H1 (cell line): Measurements from ENCODE around the gene TMEM54. TPM values are rescaled to one million over a fixed set of nuclear protein-coding genes. Genes with fewer than 3 reads are reported as not detected.

ENCODE experiments used
- CTCF ChIA-PET: fragments of 300-600 bp; sonication (Branson Sonifier 250); formaldehyde crosslinking; loops from one replicate; lab custom pipeline; 2021; ENCODE audit not compliant: partially characterized antibody; lab: Charles Lee
- POLR2A ChIA-PET: fragments of 300-600 bp; sonication (Branson Sonifier 250); formaldehyde crosslinking; loops from one replicate; lab custom pipeline; 2021; ENCODE audit warnings: inconsistent platforms; ENCODE audit not compliant: partially characterized antibody; lab: Charles Lee
- DNase-seq, 2 experiments: peaks; one replicate each; pipeline versions ENCODE4 v3.0.0 to v3.0.0-alpha.2; 2010 to 2022; ENCODE audit warnings: low spot score in 2 of 2, low read depth in 1 of 2, mixed read lengths in 1 of 2
- FAIRE-seq: peaks from 2 replicates; lab custom pipeline; 2011; peaks lifted over from hg19 to GRCh38; lab: Jason Lieb, UNC
- H2AFZ ChIP-seq: 2 replicates; pipeline ENCODE4 v1.8.1; 2012; ENCODE audit warnings: low read length, inconsistent platforms
- H2AK5ac ChIP-seq: 2 replicates; pipeline ENCODE4 v1.6.1; 2013; ENCODE audit warnings: low read depth, low read length
- H2BK120ac ChIP-seq: replicated peaks from 2 replicates; pipeline ENCODE3; 2013; ENCODE audit warnings: low read depth, low read length, inconsistent platforms
- H2BK12ac ChIP-seq: 2 replicates; pipeline ENCODE4 v1.6.1; 2013; ENCODE audit warnings: low read depth, low read length
- H2BK15ac ChIP-seq: 2 replicates; pipeline ENCODE4 v1.6.1; 2013; ENCODE audit warnings: low read length
- H2BK20ac ChIP-seq: 2 replicates; pipeline ENCODE4 v1.6.1; 2013; ENCODE audit warnings: low read length
- H2BK5ac ChIP-seq: 2 replicates; pipeline ENCODE4 v1.6.1; 2013; ENCODE audit warnings: low read depth, low read length
- H3K14ac ChIP-seq: 2 replicates; pipeline ENCODE4 v1.6.1; 2013; ENCODE audit warnings: inconsistent platforms; ENCODE audit not compliant: insufficient read length
- H3K18ac ChIP-seq: 2 replicates; pipeline ENCODE4 v1.6.1; 2013; ENCODE audit warnings: low read length; ENCODE audit errors: extremely low read depth
- H3K23ac ChIP-seq: 2 replicates; pipeline ENCODE4 v1.6.1; 2013; ENCODE audit warnings: inconsistent platforms; ENCODE audit not compliant: insufficient read length
- H3K23me2 ChIP-seq: 2 replicates; pipeline ENCODE4 v1.6.1; 2013; ENCODE audit warnings: low read depth, low read length
- H3K27ac ChIP-seq: 2 replicates; pipeline ENCODE4 v1.6.1; 2011; ENCODE audit warnings: low read depth, low read length, inconsistent platforms
- H3K27me3 ChIP-seq, 4 experiments: replicated peaks in 1 of 4; 1 replicate in 1 of 4; 2 replicates in 3 of 4; pipeline versions ENCODE4 v1.6.1 to v1.8.1; 2011 to 2013; ENCODE audit warnings: low read length in 3 of 4, mild to moderate bottlenecking in 3 of 4, inconsistent platforms in 2 of 4, mixed read lengths in 2 of 4, moderate library complexity in 1 of 4; ENCODE audit not compliant: control insufficient read depth in 3 of 4, insufficient read depth in 3 of 4; ENCODE audit errors: extremely low read depth in 1 of 4
- H3K36me3 ChIP-seq, 4 experiments: 2 replicates each; pipeline versions ENCODE4 v1.6.1 to v1.8.1; 2011 to 2013; ENCODE audit warnings: mild to moderate bottlenecking in 4 of 4, low read length in 3 of 4, moderate library complexity in 2 of 4, control low read depth in 1 of 4, inconsistent platforms in 1 of 4; ENCODE audit not compliant: insufficient read depth in 4 of 4, control insufficient read depth in 2 of 4
- H3K4ac ChIP-seq: replicated peaks from 2 replicates; pipeline ENCODE3; 2013; ENCODE audit warnings: low read length, low read depth, mixed read lengths, inconsistent platforms; ENCODE audit not compliant: insufficient read length
- H3K4me1 ChIP-seq, 4 experiments: replicated peaks in 1 of 4; 1 replicate in 1 of 4; 2 replicates in 3 of 4; pipeline versions ENCODE4 v1.6.1 to v1.8.1; 2011 to 2013; ENCODE audit warnings: low read length in 3 of 4, inconsistent platforms in 2 of 4, mixed read lengths in 1 of 4; ENCODE audit not compliant: insufficient read depth in 4 of 4, control insufficient read depth in 3 of 4
- H3K4me2 ChIP-seq, 2 experiments: 2 replicates each; pipeline versions ENCODE4 v1.6.1 to v1.8.1; 2011 to 2013; ENCODE audit warnings: low read depth in 2 of 2, low read length in 2 of 2, control low read depth in 1 of 2, inconsistent platforms in 1 of 2, mild to moderate bottlenecking in 1 of 2; ENCODE audit not compliant: insufficient read depth in 1 of 2
- H3K4me3 ChIP-seq, 4 experiments: fragments of 200-600, 300-600 bp in 1 of 4; sonication (generic), shearing (Covaris generic), sonication (Bioruptor Twin) in 1 of 4; 2 replicates each; pipeline versions ENCODE4 v1.5.1 to v1.8.1; 2011 to 2016; ENCODE audit warnings: low read length in 4 of 4, low read depth in 3 of 4, control low read depth in 2 of 4, inconsistent platforms in 2 of 4, mild to moderate bottlenecking in 2 of 4, mixed read lengths in 1 of 4, moderate library complexity in 1 of 4; ENCODE audit not compliant: insufficient read depth in 2 of 4; ENCODE audit errors: extremely low read depth in 1 of 4
- H3K56ac ChIP-seq: replicated peaks from 2 replicates; pipeline ENCODE3; 2013; ENCODE audit warnings: low read depth, mild to moderate bottlenecking, mixed read lengths, low read length, inconsistent platforms; ENCODE audit not compliant: insufficient read length
- H3K79me1 ChIP-seq: 2 replicates; pipeline ENCODE4 v1.6.1; 2013; ENCODE audit warnings: low read depth, low read length, control low read depth
- H3K79me2 ChIP-seq, 2 experiments: 2 replicates each; pipeline versions ENCODE4 v1.6.1 to v1.8.1; 2012 to 2013; ENCODE audit warnings: low read length in 2 of 2, mild to moderate bottlenecking in 2 of 2, inconsistent platforms in 1 of 2; ENCODE audit not compliant: insufficient read depth in 2 of 2, control insufficient read depth in 1 of 2
- H3K9ac ChIP-seq, 4 experiments: replicated peaks in 1 of 4; 1 replicate in 1 of 4; 2 replicates in 3 of 4; pipeline versions ENCODE4 v1.6.1 to v1.8.1; 2011 to 2013; ENCODE audit warnings: low read depth in 3 of 4, low read length in 3 of 4, control low read depth in 2 of 4, mild to moderate bottlenecking in 2 of 4, moderate library complexity in 2 of 4, inconsistent platforms in 1 of 4; ENCODE audit errors: extremely low read depth in 1 of 4
- H3K9me3 ChIP-seq, 2 experiments: 2 replicates each; pipeline versions ENCODE4 v1.6.1 to v1.8.1; 2012 to 2013; ENCODE audit warnings: mild to moderate bottlenecking in 2 of 2, moderate library complexity in 2 of 2, control low read depth in 1 of 2, inconsistent platforms in 1 of 2, low read depth in 1 of 2, low read length in 1 of 2, mixed read lengths in 1 of 2; ENCODE audit not compliant: insufficient read depth in 2 of 2
- H4K20me1 ChIP-seq, 2 experiments: replicated peaks in 1 of 2; 2 replicates each; pipeline versions ENCODE3 to v1.8.1; 2011 to 2013; ENCODE audit warnings: inconsistent platforms in 2 of 2, low read length in 2 of 2, mild to moderate bottlenecking in 1 of 2; ENCODE audit not compliant: insufficient read depth in 2 of 2, control insufficient read depth in 1 of 2
- H4K5ac ChIP-seq: 2 replicates; pipeline ENCODE4 v1.6.1; 2013; ENCODE audit warnings: low read length, low read depth, mixed read lengths, inconsistent platforms; ENCODE audit not compliant: insufficient read length
- H4K8ac ChIP-seq: 2 replicates; pipeline ENCODE4 v1.8.0; 2013; ENCODE audit warnings: mild to moderate bottlenecking, moderate library complexity, low read length, inconsistent platforms; ENCODE audit not compliant: insufficient read depth; ENCODE audit errors: extremely low read depth
- H4K91ac ChIP-seq: replicated peaks from 2 replicates; pipeline ENCODE3; 2013; ENCODE audit warnings: low read length, mixed read lengths, inconsistent platforms; ENCODE audit not compliant: insufficient read length
- BACH1 ChIP-seq: IDR thresholded peaks from 2 replicates; pipeline ENCODE4 v1.6.1; 2012; ENCODE audit warnings: low read length, improper control_type of control experiment
- E2F6 ChIP-seq: IDR thresholded peaks from 2 replicates; pipeline ENCODE4 v1.6.1; 2012; ENCODE audit warnings: inconsistent platforms
- RNF2 ChIP-seq: fragments of 200-900, 300-1000 bp; sonication (generic); IDR thresholded peaks from 2 replicates; pipeline ENCODE4 v1.7.1; 2016; ENCODE audit warnings: borderline replicate concordance, low read depth, mild to moderate bottlenecking, antibody characterized with exemption, low read length; ENCODE audit not compliant: poor library complexity, severe bottlenecking; ENCODE audit errors: missing control alignments
- SIRT6 ChIP-seq: IDR thresholded peaks from one replicate; pipeline ENCODE4 v1.7.1; 2012; ENCODE audit warnings: low read length, inconsistent platforms
- WGBS, 2 experiments: shearing (Covaris generic) in 1 of 2; methylation state at CpG; one replicate each; pipeline versions ENCODE4 v1.1.6 to v1.1.7; 2013 to 2015; ENCODE audit warnings: low lambda C conversion rate in 2 of 2, mixed read lengths in 2 of 2, inconsistent platforms in 1 of 2, low coverage in 1 of 2, missing lambda C conversion rate in 1 of 2; ENCODE audit not compliant: insufficient replicate concordance in 2 of 2, insufficient coverage in 1 of 2, insufficient read length in 1 of 2; ENCODE audit errors: extremely low coverage in 1 of 2, missing lambda C conversion rate in 1 of 2; 5-methylcytosine and 5-hydroxymethylcytosine counted together
- polyA plus RNA-seq, 7 experiments: library from polyadenylated mRNA; depleted of rRNA in 3 of 7; stranded (reverse) in 5 of 7; unstranded in 2 of 7; fragments of >200 nt in 5 of 7; fragments of 200-250 nt in 2 of 7; gene quantifications; 1 replicate in 5 of 7; 2 replicates in 1 of 7; 4 replicates in 1 of 7; pipeline versions ENCODE4 v1.2.1 to v1.2.3, GENCODE V29; 2011 to 2013; ENCODE audit warnings: missing spikeins in 2 of 7, mixed read lengths in 2 of 7
- total RNA-seq: library from RNA; stranded (reverse); fragmentation: NEBNext Ultra II Directional; extraction: Animal tissue kit (Norgen Biotek cat#: 25700); gene quantifications from 2 replicates; pipeline ENCODE4 v1.2.1, GENCODE V29; 2021

The TMEM54 gene
- total and polyA plus RNA-seq, 2 of the 8 experiments (the other 6 are each of a cell fraction or from before 2014, with no cell fraction given): 9.5 to 58.7 TPM

DNA sequence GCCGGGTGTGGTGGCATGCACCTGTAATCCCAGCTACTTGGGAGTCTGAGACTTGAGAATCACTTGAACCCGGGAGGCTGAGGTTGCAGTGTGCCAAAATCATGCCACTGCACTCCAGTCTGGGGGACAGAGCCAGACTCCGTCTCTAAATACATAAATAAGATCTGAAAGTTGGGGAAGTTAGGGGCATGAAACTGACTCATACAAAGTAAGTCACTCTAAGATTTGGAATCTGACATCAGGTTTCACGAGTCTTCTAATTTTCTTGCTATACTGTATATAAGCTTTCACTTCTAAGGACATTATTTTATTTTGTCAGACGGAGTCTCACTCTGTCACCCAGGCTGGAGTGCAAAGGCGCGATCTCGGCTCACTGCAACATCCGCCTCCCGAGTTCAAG is 33.3 kb upstream of the TMEM54 start:
- no peak overlapping the region for H2AFZ ChIP-seq
- no peak overlapping the region for H2BK20ac ChIP-seq
- H4K20me1 ChIP-seq: peaks cover 2 to 4% of the 10 kb centered on the region in 2 experiments
- no peak overlapping the region for H2BK5ac ChIP-seq
- no peaks in the 10 kb centered on the region; the same call in 1 of the 2 replicates for H3K23me2 ChIP-seq
- H3K23ac ChIP-seq: no peak overlapping the region
- H3K9me3 ChIP-seq: no peaks in the 10 kb centered on the region
- H2BK15ac ChIP-seq: no peak overlapping the region
- no peak overlapping the region for H3K14ac ChIP-seq
- no peak overlapping the region for H3K27ac ChIP-seq
- H2BK120ac ChIP-seq: no peak overlapping the region
- POLR2A ChIA-PET: interaction anchor here (1.1 to 1.5 kb wide), 2 partner anchors 18 to 152 kb away, joined by 3 read pairs; no protein-coding TSS in a partner anchor
- no peaks in the 10 kb centered on the region for H3K79me1 ChIP-seq
- H3K79me2 ChIP-seq: no peaks in the 10 kb centered on the region
- H3K4me2 ChIP-seq: no peak overlapping the region
- no peak overlapping the region for H3K4ac ChIP-seq
- TF ChIP-seq SIRT6: no peak
- no peak for TF ChIP-seq E2F6
- no peak for TF ChIP-seq BACH1
- TF ChIP-seq RNF2: no peak
- TF ChIP-seq, all 59 proteins: peak for 0
- DNase-seq (no peak), FAIRE-seq (no peak)
- no peak overlapping the region for H3K9ac ChIP-seq
- no peaks in the 10 kb centered on the region for H3K27me3 ChIP-seq
- H4K8ac ChIP-seq: no peak overlapping the region
- no peak overlapping the region for H2BK12ac ChIP-seq
- no peaks in the 10 kb centered on the region; a peak in 1 of 7 replicates for H3K4me1 ChIP-seq
- no peak overlapping the region for H3K18ac ChIP-seq
- no peak overlapping the region for H2AK5ac ChIP-seq
- no peak overlapping the region for H4K91ac ChIP-seq
- no peak overlapping the region for H3K4me3 ChIP-seq
- no peak overlapping the region for H3K56ac ChIP-seq
- WGBS, 2 experiments: 92% methylated on average over 10 of the region's 10 CpGs; no CpG with 5 or more reads in 1 of the 2 experiments
- H3K36me3 ChIP-seq: peaks cover 0 to 4% (median 2%) of the 10 kb centered on the region in 4 experiments; a peak in 1 of 8 replicates
- CTCF ChIA-PET: interaction anchor here (0.6 to 7.4 kb wide), 23 partner anchors 9 to 792 kb away, joined by 3 to 77 read pairs (median 6); partner anchors contain the start of gene RNF19B
- H4K5ac ChIP-seq: no peak overlapping the region
